MCF 10A (cell line): ENCODE results near the gene CRYBG2. TPM values are rescaled to one million over a fixed set of nuclear protein-coding genes. Genes with fewer than 3 reads are reported as not detected.
A peak's percentile ranks its signal among the peaks of the same experiment; 100 is the strongest.
"Not testable (repeated sequence)": the region's sequence is repeated elsewhere in the genome, so short reads cannot be mapped to it uniquely, and the experiment has no call there.

Experiments used
- BruUV-seq: library from RNA; stranded (reverse); fragments of 400-500 nt; replicated peaks from 2 replicates; lab custom pipeline; 2021; lab: Mats Ljungman, UMichigan
- CTCF ChIA-PET: fragments of 300-600 bp; sonication (Branson Sonifier 250); formaldehyde crosslinking; extraction: SDS; loops from one replicate; lab custom pipeline; 2021; ENCODE audit warnings: antibody characterized with exemption, inconsistent platforms; lab: Yijun Ruan, JAX
- POLR2A ChIA-PET: fragments of 300-600, 350-650 bp; sonication (Branson Sonifier 250); formaldehyde crosslinking; extraction: SDS; loops from one replicate; lab custom pipeline; 2020; ENCODE audit warnings: antibody characterized with exemption, inconsistent platforms; lab: Yijun Ruan, JAX
- DNase-seq: peaks from one replicate; pipeline ENCODE4 v3.0.0-alpha.2; 2018; ENCODE audit not compliant: unreplicated experiment
- H3K27ac Mint-ChIP-seq: one replicate; pipeline ENCODE4 v1.8.0; 2022; ENCODE audit warnings: mild to moderate bottlenecking, low read depth, mixed read lengths; ENCODE audit not compliant: unreplicated experiment
- H3K27me3 Mint-ChIP-seq: one replicate; pipeline ENCODE4 v1.8.0; 2022; ENCODE audit warnings: mixed read lengths; ENCODE audit not compliant: insufficient read depth, unreplicated experiment
- H3K36me3 Mint-ChIP-seq: one replicate; pipeline ENCODE4 v1.8.0; 2022; ENCODE audit warnings: mild to moderate bottlenecking, moderate library complexity, mixed read lengths; ENCODE audit not compliant: insufficient read depth, unreplicated experiment
- H3K4me1 Mint-ChIP-seq: one replicate; pipeline ENCODE4 v1.8.0; 2022; ENCODE audit warnings: mixed read lengths; ENCODE audit not compliant: insufficient read depth, unreplicated experiment
- H3K4me3 Mint-ChIP-seq: one replicate; pipeline ENCODE4 v1.8.0; 2022; ENCODE audit warnings: mild to moderate bottlenecking, moderate library complexity, mixed read lengths; ENCODE audit not compliant: unreplicated experiment
- H3K9me3 Mint-ChIP-seq: one replicate; pipeline ENCODE4 v1.8.0; 2022; ENCODE audit warnings: mixed read lengths; ENCODE audit not compliant: unreplicated experiment
- CTCF ChIP-seq: fragments of 200-600 bp; IDR thresholded peaks from one replicate; pipeline ENCODE4 v1.8.0; 2022; ENCODE audit warnings: antibody characterized with exemption, mild to moderate bottlenecking; ENCODE audit not compliant: unreplicated experiment
- intact Hi-C: fragments of 100-400 bp; cut with micrococcal nuclease; formaldehyde crosslinking; loops from 2 replicates; pipeline ENCODE4 v1.14.1; 2022
- total RNA-seq: library from RNA; stranded (reverse); gene quantifications from 2 replicates; pipeline ENCODE4 v1.2.3, GENCODE V29; 2022

The CRYBG2 gene
- total RNA-seq, 1 experiment from 2014 or later: 8.6 TPM

GRCh38 chr1:26337206-26337535 is 16.8 kb downstream of the CRYBG2 start:
- H3K4me1 Mint-ChIP-seq: peaks cover 6% of the 10 kb centered on the region
- TSS peak; percentile 74 for BruUV-seq
- DNase-seq: no peak
- H3K4me3 Mint-ChIP-seq: peak overlapping the region; percentile 81
- H3K27ac Mint-ChIP-seq: no peak overlapping the region
- TF ChIP-seq CTCF: no peak
- H3K36me3 Mint-ChIP-seq: no peaks in the 10 kb centered on the region
- intact Hi-C loops: no loop called here
- ChIA-PET POLR2A (interaction anchor here (0.5 to 1.9 kb wide), 6 partner anchors 12 to 96 kb away, joined by 3 to 6 read pairs (median 4); partner anchors contain the start of gene DHDDS), CTCF (no interaction called here)
- no peaks in the 10 kb centered on the region for H3K27me3 Mint-ChIP-seq
- no peaks in the 10 kb centered on the region for H3K9me3 Mint-ChIP-seq

- peak overlapping the region; percentile 81 for H3K4me3 Mint-ChIP-seq
- no peaks in the 10 kb centered on the region for H3K27me3 Mint-ChIP-seq
- no TSS peak for BruUV-seq
- ChIA-PET POLR2A (interaction anchor here (0.5 to 1.9 kb wide), 9 partner anchors 9 to 1908 kb away, joined by 3 to 6 read pairs (median 4); partner anchors contain the start of gene DHDDS), CTCF (interaction anchor here (0.6 to 1.6 kb wide), 2 partner anchors 15 to 26 kb away, joined by 3 to 5 read pairs; no protein-coding TSS in a partner anchor)
- DNase-seq: peak; percentile 88
- no peaks in the 10 kb centered on the region for H3K36me3 Mint-ChIP-seq
- no peak for TF ChIP-seq CTCF
- no peak overlapping the region for H3K27ac Mint-ChIP-seq
- peaks cover 8% of the 10 kb centered on the region for H3K4me1 Mint-ChIP-seq
- H3K9me3 Mint-ChIP-seq: no peaks in the 10 kb centered on the region
- intact Hi-C loops: loop anchor here (1.0 kb wide), 1 partner anchor 42 kb away; no protein-coding TSS in a partner anchor
Measured at GRCh38 chr1:26336477-26337205, 17.3 kb downstream of the CRYBG2 start.

GRCh38 chr1:26335774-26336476 is 18.0 kb downstream of the CRYBG2 start:
- no peaks in the 10 kb centered on the region for H3K27me3 Mint-ChIP-seq
- H3K9me3 Mint-ChIP-seq: no peaks in the 10 kb centered on the region
- H3K4me1 Mint-ChIP-seq: peaks cover 14% of the 10 kb centered on the region
- no peaks in the 10 kb centered on the region for H3K36me3 Mint-ChIP-seq
- no peak for DNase-seq
- H3K4me3 Mint-ChIP-seq: peak overlapping the region; percentile 81
- H3K27ac Mint-ChIP-seq: no peak overlapping the region
- intact Hi-C loops: loop anchor here (1.0 kb wide), 1 partner anchor 42 kb away; no protein-coding TSS in a partner anchor
- BruUV-seq: TSS peak; percentile 77
- no peak for TF ChIP-seq CTCF
- POLR2A ChIA-PET: interaction anchor here (0.5 to 1.9 kb wide), 9 partner anchors 10 to 1909 kb away, joined by 3 to 6 read pairs (median 3); partner anchors contain the start of gene DHDDS
- CTCF ChIA-PET: interaction anchor here (0.6 to 1.6 kb wide), 3 partner anchors 14 to 56 kb away, joined by 3 to 5 read pairs (median 3); partner anchors contain the start of gene SH3BGRL3

GRCh38 chr1:26333312-26333711 is 20.6 kb downstream of the CRYBG2 start:
- H3K4me3 Mint-ChIP-seq, H3K9me3 Mint-ChIP-seq, DNase-seq, H3K27me3 Mint-ChIP-seq, intact Hi-C loops, H3K36me3 Mint-ChIP-seq, BruUV-seq, H3K27ac Mint-ChIP-seq: not testable (repeated sequence)
- peaks cover 14% of the 10 kb centered on the region for H3K4me1 Mint-ChIP-seq
- POLR2A ChIA-PET: interaction anchor here (0.7 kb wide), 1 partner anchor 425 kb away, joined by 4 read pairs; no protein-coding TSS in a partner anchor
- CTCF ChIA-PET: interaction anchor here (0.6 to 0.8 kb wide), 3 partner anchors 56 to 195 kb away, joined by 3 to 5 read pairs (median 3); no protein-coding TSS in a partner anchor
